GM19324 (cell line): Measurements from ENCODE around the gene MAP2K1.
"Not testable (repeated sequence)": the region's sequence is repeated elsewhere in the genome, so short reads cannot be mapped to it uniquely, and the experiment has no call there.

Source experiments
- ATAC-seq: cut with Tn5 transposase; IDR thresholded peaks from one replicate; pipeline ENCODE4 v1.9.1; 2021; ENCODE audit warnings: mild to moderate bottlenecking, moderate library complexity; ENCODE audit not compliant: unreplicated experiment, low FRiP score

MAP2K1 gene

DNA sequence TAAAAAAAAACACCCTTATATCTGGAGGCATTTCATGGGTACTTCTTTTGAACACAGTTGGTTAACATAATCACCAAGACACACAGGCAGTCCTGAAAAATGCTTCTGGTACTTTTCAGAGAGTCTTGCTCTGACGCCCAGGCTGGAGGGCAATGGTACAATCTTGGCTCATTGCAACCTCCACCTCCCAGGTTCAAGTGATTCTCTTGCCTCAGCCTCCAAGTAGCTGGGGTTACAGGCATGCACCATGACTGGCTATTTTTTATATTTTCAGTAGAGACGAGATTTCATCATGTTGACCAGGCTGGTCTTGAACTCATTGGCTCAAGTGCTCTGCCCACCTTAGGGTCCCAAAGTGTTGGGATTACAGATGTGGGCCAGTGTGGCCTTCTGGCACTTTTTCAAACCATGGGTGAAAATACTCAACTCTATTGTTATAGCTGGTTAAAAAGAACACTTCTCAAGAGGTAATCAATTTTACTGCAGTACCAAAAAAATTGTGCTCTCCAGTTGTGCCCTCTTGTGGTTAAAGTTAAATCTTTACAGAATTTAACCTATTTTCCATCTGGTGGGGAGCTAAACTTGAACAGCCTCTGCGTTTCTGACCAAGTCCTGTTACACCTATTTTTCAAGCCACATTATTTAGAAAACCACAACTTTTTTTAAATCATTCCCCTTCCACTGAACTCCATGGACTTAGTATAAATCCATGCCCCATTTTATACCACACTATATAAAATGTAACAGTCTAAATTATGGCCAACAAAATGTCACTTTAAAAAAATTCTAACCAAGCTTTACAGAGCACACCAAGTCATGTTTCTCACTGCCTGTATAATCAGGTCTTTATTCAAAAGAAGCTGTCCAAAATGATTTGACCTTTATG lies 112.0 kb downstream of the MAP2K1 start:
- ATAC-seq: no peak

DNA sequence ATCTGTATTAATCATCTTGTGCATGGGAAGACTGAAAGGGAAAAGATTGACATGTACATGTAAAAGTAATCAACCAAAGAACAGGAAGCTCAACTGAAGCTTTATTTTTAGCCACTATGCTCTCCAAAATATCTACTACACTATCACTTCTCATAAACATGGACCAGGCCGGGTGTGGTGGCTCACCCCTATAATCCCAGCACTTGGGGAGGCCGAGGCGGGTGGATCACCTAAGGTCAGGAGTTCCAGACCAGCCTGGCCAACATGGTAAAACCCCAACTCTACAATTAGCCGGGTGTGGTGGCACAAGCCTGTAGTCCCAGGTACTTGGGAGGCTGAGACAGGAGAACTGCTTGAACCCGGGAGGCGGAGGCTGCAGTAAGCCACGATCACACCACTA lies 113.6 kb downstream of the MAP2K1 start:
- ATAC-seq: not testable (repeated sequence)

DNA sequence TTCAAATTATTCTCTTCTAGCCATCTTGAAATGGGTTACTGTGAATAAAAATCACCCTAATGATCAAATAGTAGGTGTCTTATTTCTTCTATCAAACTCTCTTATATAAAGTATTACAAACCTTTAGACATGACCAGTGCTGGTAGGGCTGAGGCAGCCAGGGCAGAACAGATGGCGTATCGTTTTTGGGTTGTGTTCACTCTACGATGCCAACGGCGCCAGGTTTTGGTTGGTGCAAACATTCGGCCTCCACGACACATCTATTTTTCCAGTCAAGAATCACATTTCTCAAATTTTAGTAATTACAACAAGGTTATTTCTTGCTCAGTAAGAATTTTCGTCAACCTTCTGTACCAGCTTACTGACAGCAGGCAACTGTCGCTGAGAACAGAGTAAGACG lies 115.8 kb downstream of the MAP2K1 start:
- ATAC-seq: no peak

DNA sequence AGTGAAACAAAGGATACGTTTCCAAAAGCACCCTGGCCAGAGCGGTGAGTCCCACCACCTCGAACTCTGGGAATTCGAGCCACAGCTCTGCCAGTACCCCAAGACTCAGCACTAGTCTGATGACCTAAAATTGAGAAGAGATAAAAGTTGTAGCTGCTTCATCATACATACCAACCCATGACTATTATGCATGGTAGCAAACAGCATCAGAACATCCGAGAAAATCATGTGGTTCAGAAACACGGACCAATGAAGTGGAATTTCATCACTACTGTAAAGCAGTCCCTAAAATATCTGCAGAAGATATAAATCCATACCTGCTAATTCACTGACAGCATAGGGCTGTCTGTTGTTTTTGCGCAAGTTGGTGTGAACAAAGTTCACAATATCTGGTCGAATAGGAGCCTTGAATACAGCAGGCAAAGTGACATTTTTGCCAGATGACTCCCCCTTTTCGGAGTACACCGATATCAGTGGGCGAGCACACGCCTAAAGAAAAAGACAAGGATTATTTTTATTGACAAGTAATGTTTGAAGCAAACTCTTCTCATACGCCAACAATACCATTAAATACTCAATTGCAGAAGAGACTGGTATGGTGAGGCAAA lies 116.4 kb downstream of the MAP2K1 start:
- not testable (repeated sequence) for ATAC-seq

DNA sequence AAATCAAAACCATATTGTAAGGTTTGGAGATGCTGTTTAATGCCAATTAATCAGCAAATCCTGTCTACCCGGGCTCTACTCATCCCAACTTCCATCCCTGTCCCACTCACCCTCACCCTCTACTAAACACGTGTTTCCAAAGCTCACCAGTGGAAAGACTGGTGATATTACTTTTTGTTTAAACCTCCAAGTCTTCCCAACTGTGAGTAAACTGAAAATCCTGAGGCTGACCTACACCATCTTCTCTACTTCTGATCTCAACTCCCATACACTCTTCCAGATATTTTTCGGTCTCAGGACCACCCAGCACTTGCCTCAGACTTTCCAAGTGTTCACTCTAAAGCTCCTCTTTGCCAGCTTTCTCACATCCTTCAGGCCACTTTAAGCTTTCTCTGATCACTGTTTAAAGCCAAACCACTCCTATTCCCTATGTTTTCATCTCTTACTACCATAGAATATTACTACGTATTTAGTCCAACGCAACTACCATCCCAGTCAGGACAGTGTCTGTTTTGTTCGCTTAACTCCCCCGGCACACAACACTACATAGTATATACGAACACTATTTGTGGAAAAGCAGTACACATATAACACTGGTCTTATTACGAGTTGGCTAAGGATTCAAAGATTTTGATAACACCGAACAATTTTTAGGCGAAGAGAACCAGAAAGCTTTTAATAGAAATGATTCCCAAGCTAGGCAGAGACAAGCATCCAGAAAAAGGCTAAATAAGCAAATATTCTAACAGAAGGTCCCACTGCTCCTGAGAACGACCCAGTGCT lies 117.3 kb downstream of the MAP2K1 start:
- no peak for ATAC-seq

DNA sequence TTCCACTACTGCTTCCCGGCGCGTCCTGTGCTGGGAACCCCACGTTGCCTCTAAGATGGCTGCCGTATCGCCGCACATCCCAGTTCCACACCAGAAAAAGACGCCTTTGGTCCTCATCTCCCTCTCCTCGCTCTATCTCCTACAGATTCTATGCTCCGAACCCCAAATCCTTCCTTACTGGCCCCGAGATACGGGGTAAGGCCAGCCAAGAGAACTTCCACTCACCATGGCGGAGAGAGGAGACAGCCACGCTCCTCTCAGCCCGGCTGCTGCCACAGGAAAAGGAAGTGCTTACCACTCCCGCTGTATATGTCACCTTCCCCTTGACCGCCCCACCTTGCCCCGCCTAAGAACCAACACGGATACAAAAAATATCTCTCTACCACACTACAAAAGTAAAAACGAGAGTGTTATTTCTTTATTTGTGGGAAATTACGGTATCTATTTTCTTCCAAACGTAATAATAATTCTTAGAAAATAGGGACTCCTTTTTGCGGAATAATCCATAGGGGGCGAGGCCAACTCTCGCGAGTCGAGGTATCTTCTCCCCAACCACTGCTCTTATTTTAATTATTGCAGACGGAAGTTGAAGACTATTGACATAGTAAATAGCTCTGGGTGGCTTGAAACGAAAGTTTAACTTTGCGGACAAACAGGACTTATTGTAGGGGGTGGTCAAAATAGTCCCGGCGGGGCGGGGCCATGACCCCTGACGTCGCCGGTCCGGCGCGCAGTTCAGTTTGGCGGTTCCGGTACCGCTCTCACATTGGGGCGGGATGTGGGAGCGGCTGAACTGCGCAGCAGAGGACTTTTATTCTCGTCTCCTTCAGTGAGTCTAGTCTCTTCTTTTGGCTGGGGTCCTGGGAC lies 118.1 kb downstream of the MAP2K1 start, which contains the start of the genes RPL4 and ZWILCH:
TSS of gene RPL4 (minus strand) at position 293 of the 867 bp plus-strand sequence. CDS start at position 228, 65 bp downstream.
TSS of gene ZWILCH (plus strand) at position 764 of the 867 bp plus-strand sequence. CDS start at position 777, 13 bp downstream.
- ATAC-seq: peak; percentile 79

DNA sequence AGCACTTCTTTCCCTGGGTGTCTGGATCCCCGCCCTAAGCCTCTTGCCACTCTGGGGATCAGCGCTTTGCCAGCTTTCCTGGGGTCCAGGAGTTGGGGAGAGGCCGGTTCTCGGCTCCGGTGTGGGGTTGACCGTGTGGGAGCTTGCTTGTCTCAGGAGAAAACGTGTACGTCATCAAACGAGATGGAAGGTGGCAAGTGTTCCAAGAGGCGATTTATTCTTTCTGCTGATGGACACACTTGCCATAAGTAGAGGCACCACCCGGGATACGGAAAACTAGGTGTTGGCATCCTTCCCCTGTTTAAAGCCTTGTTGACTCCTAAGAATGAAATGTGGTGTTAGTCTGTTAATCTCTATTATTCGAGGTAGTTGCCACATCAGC lies 118.7 kb downstream of the MAP2K1 start:
- no peak for ATAC-seq

DNA sequence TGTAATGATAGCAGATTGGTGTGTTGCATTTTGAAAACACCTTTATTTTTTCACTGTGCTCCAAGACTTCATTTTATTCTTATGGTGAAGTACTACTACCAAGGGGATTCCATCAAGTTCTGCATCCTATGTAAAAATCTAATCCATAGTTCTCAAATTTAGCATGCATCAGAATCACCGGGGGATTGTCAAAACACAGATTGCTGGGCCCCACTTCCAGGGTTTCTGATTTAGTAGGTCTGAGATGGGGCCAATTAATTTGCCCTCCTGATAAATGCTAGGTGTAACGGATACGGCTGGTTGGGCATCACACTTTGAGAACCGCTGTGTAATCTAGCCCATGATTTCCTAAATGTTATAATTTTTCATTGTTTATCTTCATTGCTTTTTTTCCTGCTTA lies 119.1 kb downstream of the MAP2K1 start:
- no peak for ATAC-seq

DNA sequence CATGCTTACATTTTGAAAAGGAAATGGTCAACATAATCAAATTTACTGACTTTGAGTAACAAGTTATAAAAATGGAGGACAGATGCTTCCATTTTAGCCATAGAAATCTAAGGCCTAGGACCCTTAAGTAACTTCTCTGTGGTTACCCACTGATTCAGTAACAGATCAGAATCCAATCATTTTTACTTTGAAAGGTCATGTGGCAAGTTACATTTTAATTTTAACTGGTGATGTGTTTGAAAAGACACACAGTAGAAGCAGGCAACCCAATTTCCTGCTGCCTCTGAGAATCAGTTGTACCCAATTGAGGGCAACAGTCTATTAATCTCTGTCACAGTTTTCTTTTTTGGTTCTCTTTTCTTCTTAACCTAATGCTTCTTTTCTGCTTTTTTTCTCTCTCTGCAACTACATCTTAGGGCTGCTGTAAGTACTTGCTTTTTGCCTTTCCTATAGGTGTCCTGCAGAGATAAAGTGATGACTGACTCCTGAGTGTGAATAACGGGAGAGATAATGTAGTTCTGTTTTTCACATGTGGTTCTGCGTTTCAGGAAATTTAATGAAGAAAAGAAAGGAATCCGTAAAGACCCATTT lies 121.7 kb downstream of the MAP2K1 start:
- ATAC-seq: no peak

DNA sequence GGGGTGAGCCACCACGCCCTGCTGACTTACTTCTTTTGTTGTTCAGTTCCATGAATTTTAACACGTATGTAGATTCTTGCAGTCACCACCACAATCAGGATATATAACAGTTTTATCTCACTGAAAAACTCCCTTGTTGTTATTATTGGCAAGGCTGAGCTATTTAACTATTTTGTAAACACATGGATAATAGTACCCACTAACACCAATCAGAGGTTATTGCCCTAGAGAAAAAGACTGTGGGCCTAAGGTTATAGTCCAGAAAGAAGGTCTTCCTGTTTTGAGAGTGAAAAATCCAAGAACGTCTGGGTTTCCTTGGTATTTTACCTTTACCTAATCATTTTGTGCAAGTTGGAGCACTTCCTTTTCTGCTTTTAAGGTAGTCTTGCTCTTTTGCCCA lies 127.9 kb downstream of the MAP2K1 start:
- ATAC-seq: no peak

DNA sequence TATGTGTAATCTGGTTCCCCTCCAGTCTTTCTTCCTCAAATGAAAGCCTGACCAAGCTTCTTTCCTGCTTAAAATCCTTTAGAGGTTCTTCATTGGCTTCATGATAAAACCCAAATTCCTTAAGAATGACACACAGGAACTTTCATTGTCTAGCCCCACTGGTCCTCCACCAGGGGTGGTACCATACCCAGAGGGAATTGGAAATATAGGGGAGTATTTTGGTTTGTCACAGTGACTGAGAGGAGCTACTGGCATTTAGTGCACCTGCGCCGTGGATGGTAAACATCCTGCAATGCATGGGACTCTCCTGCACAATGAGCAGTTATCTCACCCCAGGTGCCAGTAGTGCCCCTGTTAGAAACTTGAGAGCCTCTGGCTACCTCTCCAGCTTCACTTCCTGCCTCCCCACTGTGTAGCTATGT lies 129.2 kb downstream of the MAP2K1 start:
- no peak for ATAC-seq

DNA sequence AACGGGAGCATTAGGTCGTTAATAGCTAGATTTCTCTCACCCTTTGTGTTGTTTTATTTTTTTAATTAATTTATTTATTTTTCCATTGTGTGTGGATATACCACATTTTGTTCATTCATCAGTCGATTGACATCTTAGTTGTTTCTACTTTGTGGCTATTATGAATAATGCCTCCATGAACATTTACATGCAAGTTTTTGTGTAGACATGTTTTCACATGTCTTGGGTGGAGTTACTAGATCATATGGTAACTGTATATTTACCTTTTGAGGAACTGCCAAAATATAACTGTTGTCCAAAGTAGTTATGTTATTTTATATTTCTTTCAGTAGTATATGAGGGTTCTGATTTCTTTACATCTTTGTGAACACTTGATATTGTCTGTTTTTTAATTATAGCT lies 137.2 kb downstream of the MAP2K1 start:
- no peak for ATAC-seq

DNA sequence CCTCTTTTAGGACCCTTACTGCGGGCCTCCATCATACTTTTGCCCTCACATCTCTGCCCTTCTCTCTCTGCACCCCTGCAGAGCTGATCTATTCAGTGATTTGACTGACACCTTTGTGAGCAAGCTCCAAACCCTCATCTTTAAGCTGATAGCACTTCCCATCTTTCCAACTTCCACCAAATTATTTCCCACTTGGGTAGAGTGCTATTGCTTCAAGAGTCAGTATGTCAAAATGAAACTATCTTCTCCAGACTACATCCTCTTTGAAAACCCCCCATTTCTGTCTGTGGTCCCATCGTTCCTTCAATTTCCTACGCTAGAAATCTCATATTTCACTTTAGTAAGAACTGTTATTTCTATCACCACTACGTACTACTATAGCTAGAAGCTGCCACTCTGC lies 138.1 kb downstream of the MAP2K1 start:
- ATAC-seq: no peak

DNA sequence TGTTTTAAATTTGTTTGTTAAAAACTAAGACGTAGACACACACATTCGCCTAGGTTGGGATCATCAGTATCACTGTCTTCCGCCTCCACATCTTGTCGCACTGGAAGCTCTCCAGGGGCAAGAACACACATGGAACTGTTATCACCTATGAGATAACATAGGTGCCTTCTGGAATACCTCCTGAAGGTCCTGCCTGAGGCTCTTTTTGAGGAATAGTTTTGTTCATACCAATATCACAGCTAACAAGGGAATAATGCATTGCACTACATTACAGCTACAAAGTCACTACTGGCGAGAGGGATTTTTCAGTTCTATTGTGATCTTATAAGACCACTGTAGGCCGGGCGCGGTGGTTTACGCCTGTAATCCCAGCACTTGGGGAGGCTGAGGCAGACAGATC lies 148.3 kb downstream of the MAP2K1 start:
- ATAC-seq: no peak
